Stomach (tissue), 9 donors: ENCODE measurements around the gene SLC18A3. TPM values are rescaled to one million over a fixed set of nuclear protein-coding genes. Genes with fewer than 3 reads are reported as not detected.

Experiments
- DNase-seq, 2 donors: peaks; one replicate each; pipeline versions ENCODE4 v3.0.0 to v3.0.0-alpha.2; 2013 to 2019
- H3K27ac ChIP-seq, 5 donors: fragments of 200-600 bp in 4 of 5; sonication (generic) in 4 of 5; one replicate each; pipeline ENCODE4 v1.5.1; 2013 to 2019; ENCODE audit warnings: mild to moderate bottlenecking in 1 of 5, moderate library complexity in 1 of 5
- H3K27me3 ChIP-seq, 3 donors: fragments of 200-600 bp; sonication (generic); one replicate each; pipeline ENCODE4 v1.5.1; 2017 to 2019; ENCODE audit warnings: mixed run types in 1 of 3
- H3K36me3 ChIP-seq, 4 donors: fragments of 200-600 bp; sonication (generic); 1 replicate in 3 of 4; 2 replicates in 1 of 4; pipeline ENCODE4 v1.5.1; 2016 to 2019
- H3K4me1 ChIP-seq, 4 donors: fragments of 200-600 bp; sonication (generic); one replicate each; pipeline ENCODE4 v1.5.1; 2016 to 2019
- H3K4me3 ChIP-seq, 4 donors: fragments of 200-600 bp; sonication (generic) in 3 of 4; one replicate each; pipeline ENCODE4 v1.5.1; 2016 to 2019; ENCODE audit warnings: mild to moderate bottlenecking in 1 of 4
- H3K9me3 ChIP-seq, 4 donors: fragments of 200-600 bp; sonication (generic); one replicate each; pipeline ENCODE4 v1.5.1; 2016 to 2019
- CTCF ChIP-seq, 7 experiments: fragments of 450-650 bp in 4 of 7; fragments of 200-600 bp in 3 of 7; sonication (generic) in 3 of 7; IDR thresholded peaks; one replicate each; pipeline ENCODE4 v1.5.1; 2016 to 2019; ENCODE audit warnings: antibody characterized with exemption in 7 of 7, control low read depth in 2 of 7, mild to moderate bottlenecking in 1 of 7
- EP300 ChIP-seq: sonication (generic); formaldehyde crosslinking; IDR thresholded peaks from one replicate; pipeline ENCODE4 v1.6.1; 2017; ENCODE audit warnings: antibody characterized with exemption
- POLR2A ChIP-seq, 4 donors: fragments of 450-650 bp; IDR thresholded peaks; one replicate each; pipeline ENCODE4 v1.6.1; 2016; ENCODE audit warnings: antibody characterized with exemption in 4 of 4, control low read depth in 2 of 4, mild to moderate bottlenecking in 1 of 4, moderate library complexity in 1 of 4
- POLR2AphosphoS5 ChIP-seq, 3 donors: sonication (generic); formaldehyde crosslinking; IDR thresholded peaks; one replicate each; pipeline ENCODE4 v1.6.1; 2016; ENCODE audit warnings: antibody characterized with exemption in 3 of 3
- WGBS, 5 donors: extraction: QIAGEN DNeasy Blood & Tissue Kit in 3 of 5; methylation state at CpG; one replicate each; pipeline versions ENCODE4 v1.1.5 to v1.1.7; 2013 to 2018; 5-methylcytosine and 5-hydroxymethylcytosine counted together
- intact Hi-C: fragments of 100-400 bp; cut with DNase I; formaldehyde crosslinking; loops from one replicate; pipeline ENCODE4 v1.15.1; 2023; ENCODE audit warnings: low total_unique reads
- polyA plus RNA-seq, 3 donors: library from polyadenylated mRNA; stranded (reverse); fragments of 200-250 nt; gene quantifications; one replicate each; pipeline ENCODE4 v1.2.3, GENCODE V29; 2013
- total RNA-seq, 5 donors: library from RNA; depleted of rRNA; stranded (reverse); fragments of >200 nt; gene quantifications; one replicate each; pipeline versions ENCODE4 v1.1.0 to v1.2.3, GENCODE V29; 2014 to 2016
- donor health status: healthy with polysubstance abuse.
- donor health status: Bipolar disorder and iron deficiency.
- donor health status: healthy.

Gene SLC18A3
- total and polyA plus RNA-seq, 8 donors, result 0.20 to 0.73 TPM; not detected in 6

- intact Hi-C loops, result no loop called here
- TF ChIP-seq POLR2A (IDR thresholded peaks at IDR 0.05) (no peak), EP300 (no peak), POLR2AphosphoS5 (IDR thresholded peaks at IDR 0.05) (no peak), CTCF (IDR thresholded peaks at IDR 0.05) (no peak)
- no peak for DNase-seq
Observed at GRCh38 chr10:49617121-49618020, 7.3 kb downstream of the SLC18A3 start.

GRCh38 chr10:49618821-49619220 lies 8.7 kb downstream of the SLC18A3 start:
- H3K27me3 ChIP-seq, result peaks cover 8 to 88% (median 41%) of the 10 kb centered on the region in 3 donors

More at GRCh38 chr10:49617121-49618020, 7.3 kb downstream of the SLC18A3 start:
- Histone ChIP-seq H3K9me3 (no peaks in the 10 kb centered on the region), H3K4me1 (peaks cover 0 to 22% (median 4%) of the 10 kb centered on the region in 4 donors), H3K27ac (no peak overlapping the region), H3K4me3 (no peak overlapping the region), H3K27me3 (peaks cover 16 to 93% (median 55%) of the 10 kb centered on the region in 3 donors), H3K36me3 (no peaks in the 10 kb centered on the region)
- WGBS, 5 donors, result 61 to 68% (median 63%) methylated on average over 6 to 7 of the region's 7 CpGs

GRCh38 chr10:49619613-49620012 lies 9.5 kb downstream of the SLC18A3 start:
- DNase-seq, result no peak
- Histone ChIP-seq H3K27me3 (peaks cover 2 to 82% (median 33%) of the 10 kb centered on the region in 3 donors), H3K27ac (no peak overlapping the region), H3K4me3 (no peak overlapping the region), H3K36me3 (no peaks in the 10 kb centered on the region), H3K9me3 (no peaks in the 10 kb centered on the region), H3K4me1 (peaks cover 0 to 1% (median under 1%) of the 10 kb centered on the region in 4 donors)
- TF ChIP-seq POLR2AphosphoS5 (IDR thresholded peaks at IDR 0.05), result no peak
- TF ChIP-seq CTCF (IDR thresholded peaks at IDR 0.05), result no peak
- no peak for TF ChIP-seq POLR2A (IDR thresholded peaks at IDR 0.05)
- TF ChIP-seq EP300, result no peak
- intact Hi-C loops, result no loop called here
- 54 to 67% (median 58%) methylated on average over 8 to 10 of the region's 10 CpGs for WGBS, 5 donors

More at GRCh38 chr10:49618821-49619220, 8.7 kb downstream of the SLC18A3 start:
- DNase-seq, result no peak
- no peaks in the 10 kb centered on the region for H3K9me3 ChIP-seq
- no peaks in the 10 kb centered on the region for H3K36me3 ChIP-seq
- H3K4me3 ChIP-seq, result no peak overlapping the region
- WGBS, 5 donors, result 62 to 81% (median 72%) methylated on average over 2 of the region's 2 CpGs
- no peak overlapping the region for H3K27ac ChIP-seq
- intact Hi-C loops, result no loop called here
- peaks cover 0 to 9% (median 4%) of the 10 kb centered on the region in 4 donors for H3K4me1 ChIP-seq
- TF ChIP-seq POLR2A (IDR thresholded peaks at IDR 0.05) (no peak), EP300 (no peak), CTCF (IDR thresholded peaks at IDR 0.05) (no peak), POLR2AphosphoS5 (IDR thresholded peaks at IDR 0.05) (no peak)

- Histone ChIP-seq H3K9me3 (no peaks in the 10 kb centered on the region), H3K27me3 (peaks cover 0 to 75% (median 26%) of the 10 kb centered on the region in 3 donors), H3K4me3 (no peak overlapping the region), H3K27ac (no peak overlapping the region), H3K4me1 (no peaks in the 10 kb centered on the region), H3K36me3 (no peaks in the 10 kb centered on the region)
- WGBS, 5 donors, result 77 to 84% (median 81%) methylated on average over 11 to 12 of the region's 12 CpGs
- no peak for TF ChIP-seq POLR2AphosphoS5 (IDR thresholded peaks at IDR 0.05)
- no peak for TF ChIP-seq EP300
- TF ChIP-seq CTCF (IDR thresholded peaks at IDR 0.05), result no peak
- TF ChIP-seq POLR2A (IDR thresholded peaks at IDR 0.05), result no peak
- intact Hi-C loops, result no loop called here
- no peak for DNase-seq
Observed at GRCh38 chr10:49620286-49620810, 10.2 kb downstream of the SLC18A3 start.
